GM21723 (cell line): ENCODE results near the gene ARAP1.
A peak's percentile ranks its signal among the peaks of the same experiment; 100 is the strongest.
"Not testable (repeated sequence)": the region's sequence is repeated elsewhere in the genome, so short reads cannot be mapped to it uniquely, and the experiment has no call there.

ENCODE experiments used
- ATAC-seq: cut with Tn5 transposase; IDR thresholded peaks from one replicate; pipeline ENCODE4 v1.9.1; 2021; ENCODE audit warnings: mild to moderate bottlenecking, moderate library complexity; ENCODE audit not compliant: unreplicated experiment

The ARAP1 gene

DNA sequence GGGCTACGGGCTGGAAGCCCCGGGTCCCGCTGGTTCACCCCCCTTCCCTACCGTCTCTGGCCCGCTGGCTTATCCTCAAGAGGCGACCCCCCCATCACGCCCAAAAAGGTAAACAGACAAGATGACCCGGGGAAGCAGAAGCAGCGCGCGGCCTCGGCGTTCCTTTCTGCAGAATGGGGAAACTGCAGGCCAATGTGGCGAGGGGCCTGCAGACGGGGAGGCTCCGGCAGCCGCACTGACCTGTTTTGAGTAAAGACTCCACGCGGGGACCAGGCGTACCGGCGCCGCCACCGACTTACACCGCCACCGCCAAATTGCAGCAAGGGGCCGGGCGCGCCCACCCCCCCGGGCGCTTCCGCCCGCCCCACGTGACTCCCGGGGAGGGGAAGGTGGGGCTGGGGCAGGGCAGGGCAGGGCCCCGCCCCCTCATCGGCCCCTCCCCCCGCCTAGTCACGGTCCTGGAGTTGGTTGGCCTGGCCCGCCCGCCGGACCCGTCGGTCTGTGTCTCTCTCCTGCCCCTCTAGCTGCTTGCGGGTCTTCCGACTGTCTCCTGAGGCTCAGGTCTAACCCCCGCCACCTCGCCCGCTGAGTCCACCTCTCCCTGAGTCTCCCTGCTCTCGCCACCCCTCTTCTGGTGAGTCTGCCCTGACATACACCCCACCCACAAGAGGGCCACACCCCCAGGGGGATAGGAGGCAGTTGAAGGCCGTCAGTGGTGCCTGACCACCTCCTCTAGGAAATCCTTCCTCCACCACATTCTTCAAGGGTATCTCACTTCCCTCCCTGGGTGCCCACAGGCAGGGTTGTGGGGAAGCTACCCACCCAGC, at the start of gene ARAP1:
ARAP1 (minus strand) TSS at position 321 of the 827 bp plus-strand sequence. CDS start 25,280 bp downstream, outside the sequence.
- peak; percentile 70 for ATAC-seq

DNA sequence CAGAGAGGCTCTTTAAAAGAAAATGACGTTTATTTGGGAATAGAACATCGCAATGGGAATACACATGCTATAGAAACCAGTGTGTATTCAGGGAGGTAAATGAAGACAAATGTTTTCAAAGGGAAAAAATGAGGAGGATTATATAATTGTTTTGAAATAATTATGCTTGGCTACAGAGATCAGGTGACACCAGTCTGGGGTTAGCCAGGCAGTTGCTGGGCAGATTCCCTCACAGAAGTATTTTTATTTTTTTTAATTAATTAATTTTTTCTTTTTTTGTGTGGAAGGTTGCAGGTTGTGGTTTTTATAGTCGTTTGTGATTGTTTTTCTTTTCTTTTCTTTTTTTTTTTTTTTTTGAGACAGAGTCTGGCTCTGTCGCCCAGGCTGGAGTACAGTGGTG, 47.2 kb upstream of the ARAP1 start:
- ATAC-seq = no peak

DNA sequence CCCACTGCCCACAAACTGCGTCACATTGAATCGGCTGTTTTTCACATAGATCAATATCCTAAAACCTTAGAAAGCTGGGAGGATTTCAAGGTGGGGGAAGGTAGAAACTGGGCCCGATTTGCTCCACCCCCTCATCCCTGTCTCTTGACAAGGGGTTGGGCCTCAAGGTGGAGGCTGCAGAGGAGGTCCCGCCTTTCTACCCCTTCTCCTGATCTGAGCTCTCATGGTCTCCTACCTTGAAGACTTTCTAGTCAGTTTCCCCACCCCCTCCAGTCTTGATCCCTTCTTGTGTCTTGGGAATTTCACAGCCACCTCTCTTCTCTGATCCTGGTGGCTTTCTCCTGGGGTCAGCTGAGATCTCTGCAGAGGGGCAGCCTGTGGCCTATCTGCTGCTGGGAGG, 46.2 kb upstream of the ARAP1 start:
- ATAC-seq = no peak

DNA sequence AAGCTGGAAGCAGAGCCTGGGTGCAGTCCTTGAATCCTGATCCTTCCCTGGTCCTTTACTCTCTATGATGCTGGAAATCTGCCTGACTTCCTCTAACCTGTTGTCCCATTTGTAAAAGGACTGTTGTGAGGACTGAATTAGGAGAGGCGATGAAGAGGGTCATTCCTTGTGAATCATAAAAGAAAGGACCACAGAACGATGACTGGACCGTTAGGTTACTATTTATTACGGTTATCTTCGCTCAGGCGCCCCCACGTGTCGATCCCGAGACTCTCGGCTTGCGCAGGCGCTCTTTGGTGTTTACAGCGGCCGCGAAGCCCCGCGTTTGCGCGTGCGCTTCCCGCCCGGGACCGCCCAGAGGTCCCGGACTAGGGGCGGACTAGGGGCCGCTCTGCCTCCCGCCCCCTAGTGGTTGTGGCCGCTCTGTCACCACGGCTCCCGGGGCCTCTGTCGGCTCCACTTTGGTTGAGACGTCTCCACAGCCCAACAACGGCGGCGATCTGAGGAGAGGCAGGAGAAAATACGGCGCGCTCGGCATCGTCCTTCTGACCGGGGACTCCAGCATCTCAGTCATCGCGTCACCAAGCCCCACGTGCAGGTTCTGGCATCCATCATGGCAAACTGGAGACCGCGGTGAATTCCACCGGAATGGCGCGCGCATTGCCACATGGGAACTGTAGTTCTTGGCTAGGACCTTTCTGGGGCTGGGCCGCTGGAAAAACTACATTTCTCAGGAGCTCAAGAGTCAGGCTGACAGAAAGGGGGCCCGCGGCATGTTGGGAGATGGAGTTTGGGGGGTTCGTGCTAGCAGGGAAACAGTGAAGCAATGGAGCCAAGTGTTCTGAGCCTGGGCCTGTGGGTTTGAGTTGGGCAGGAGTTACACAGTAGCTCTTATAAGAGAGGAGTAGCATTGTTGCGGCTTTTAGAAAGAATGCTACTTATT, 41.5 kb upstream of the ARAP1 start, which contains the start of gene STARD10:
STARD10 (minus strand) TSS at position 623 of the 943 bp plus-strand sequence. CDS start 12,866 bp downstream, outside the sequence.
- ATAC-seq = peak; percentile 83

DNA sequence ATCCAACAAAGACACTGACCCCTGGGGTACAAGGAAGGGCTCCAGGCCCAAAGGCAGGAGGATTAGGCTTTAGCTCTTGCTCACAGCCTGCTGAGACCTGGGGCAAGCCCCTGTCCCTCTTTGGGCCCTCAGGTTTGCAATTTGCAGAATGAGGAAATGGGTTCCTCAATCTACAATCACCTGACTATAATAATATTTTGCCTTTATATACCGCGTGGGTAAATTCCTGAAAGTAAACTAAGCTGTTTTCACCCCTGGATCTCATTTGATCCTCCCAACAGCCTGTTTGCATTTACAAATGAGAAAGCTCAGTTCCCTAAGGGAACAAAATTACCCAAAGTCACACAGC, 40.8 kb upstream of the ARAP1 start:
- ATAC-seq = no peak

DNA sequence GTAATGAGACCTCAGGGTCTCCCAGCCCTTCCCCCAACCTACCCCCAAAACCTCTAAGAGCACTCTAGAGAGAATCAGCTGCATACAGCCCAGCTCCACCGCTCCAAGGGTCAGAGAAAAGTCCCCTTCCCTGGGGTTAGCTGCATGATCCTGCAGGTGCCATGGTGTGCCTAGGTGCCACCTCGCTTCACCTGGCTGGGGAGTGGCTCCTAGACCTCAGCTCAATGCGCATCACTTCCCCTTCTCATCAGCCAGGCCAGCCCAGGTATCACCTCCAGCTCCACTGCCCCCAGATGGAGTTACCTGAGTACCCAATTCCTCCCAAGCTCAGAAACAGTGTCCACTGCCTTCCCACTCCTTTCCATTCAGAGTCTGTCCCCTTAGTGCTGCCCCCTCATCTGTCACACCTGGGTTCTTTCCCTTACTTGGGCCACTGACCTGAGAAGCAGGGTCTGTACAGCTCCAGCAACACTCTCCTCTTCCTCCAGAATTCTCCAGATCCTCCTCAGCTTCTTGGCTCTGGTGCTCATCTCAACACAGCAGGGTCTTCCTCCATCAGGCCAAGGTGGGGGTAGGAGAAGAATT, 40.3 kb upstream of the ARAP1 start:
- no peak for ATAC-seq

DNA sequence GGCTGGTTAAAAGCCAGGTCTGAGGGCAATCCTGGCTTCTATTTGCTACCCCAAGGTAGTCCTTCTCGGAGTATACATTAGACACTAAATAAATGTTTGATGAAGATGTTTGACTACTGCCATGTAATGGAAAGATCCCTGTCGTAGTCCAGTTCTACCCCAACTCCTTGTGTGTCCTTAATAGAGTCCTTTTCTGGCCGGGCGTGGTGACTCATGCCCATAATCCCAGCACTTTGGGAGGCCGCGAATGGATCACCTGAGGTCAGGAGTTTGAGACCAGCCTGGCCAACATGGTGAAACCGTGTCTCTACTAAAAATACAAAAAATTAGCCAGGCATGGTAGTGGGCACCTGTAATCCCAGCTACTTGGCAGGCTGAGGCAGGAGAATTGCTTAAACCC, 39.0 kb upstream of the ARAP1 start:
- ATAC-seq = not testable (repeated sequence)

DNA sequence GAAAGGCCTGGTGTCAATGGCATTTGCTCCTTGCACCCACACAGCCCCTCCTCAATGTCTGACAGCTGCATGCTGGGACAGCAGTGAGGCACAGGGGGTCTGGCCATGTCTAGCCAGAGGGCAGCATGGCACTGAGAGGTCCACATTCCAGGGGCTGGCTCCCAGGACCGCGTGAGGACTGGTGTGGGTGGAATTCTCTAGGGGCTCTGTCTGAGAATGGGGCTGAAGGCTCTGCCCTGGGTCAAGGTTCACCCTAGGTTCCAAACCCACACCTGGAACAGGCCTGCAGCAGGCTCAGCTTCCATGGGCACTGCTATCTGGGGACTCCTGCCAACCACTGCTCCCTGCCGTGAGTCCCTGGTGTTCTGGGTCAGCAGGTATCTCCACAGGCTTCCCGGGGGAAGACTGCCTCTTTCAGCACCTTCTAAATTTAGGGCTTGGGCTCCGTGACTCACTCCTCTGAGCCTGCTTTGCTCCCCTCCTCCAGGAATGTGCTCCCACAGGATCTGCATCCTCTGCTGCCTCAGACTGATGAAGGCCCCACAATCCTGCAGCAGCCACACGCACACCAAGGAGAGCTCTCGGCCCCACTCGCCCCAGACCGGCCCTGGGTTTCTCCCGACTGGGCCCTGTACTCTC, 37.4 kb upstream of the ARAP1 start:
- no peak for ATAC-seq

DNA sequence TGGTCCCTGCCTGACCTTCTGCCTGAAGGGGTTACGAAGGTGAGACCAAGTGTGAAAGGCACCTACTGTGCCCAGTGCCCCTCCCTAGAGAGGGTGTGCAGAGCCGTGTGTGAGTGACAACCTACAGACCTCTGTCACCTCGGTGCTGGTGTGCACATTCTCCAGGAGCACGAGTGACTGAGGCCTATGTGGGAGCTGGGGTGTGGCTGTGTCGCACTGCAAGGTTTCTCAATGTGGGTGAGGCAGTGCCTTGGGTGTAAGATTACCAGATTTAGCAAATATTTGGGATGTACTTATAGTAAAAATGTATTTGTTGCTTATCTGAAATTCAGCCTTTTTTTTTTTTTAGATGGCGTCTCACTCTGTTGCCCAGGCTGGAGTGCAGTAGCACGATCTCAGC, 36.0 kb upstream of the ARAP1 start:
- ATAC-seq = no peak

DNA sequence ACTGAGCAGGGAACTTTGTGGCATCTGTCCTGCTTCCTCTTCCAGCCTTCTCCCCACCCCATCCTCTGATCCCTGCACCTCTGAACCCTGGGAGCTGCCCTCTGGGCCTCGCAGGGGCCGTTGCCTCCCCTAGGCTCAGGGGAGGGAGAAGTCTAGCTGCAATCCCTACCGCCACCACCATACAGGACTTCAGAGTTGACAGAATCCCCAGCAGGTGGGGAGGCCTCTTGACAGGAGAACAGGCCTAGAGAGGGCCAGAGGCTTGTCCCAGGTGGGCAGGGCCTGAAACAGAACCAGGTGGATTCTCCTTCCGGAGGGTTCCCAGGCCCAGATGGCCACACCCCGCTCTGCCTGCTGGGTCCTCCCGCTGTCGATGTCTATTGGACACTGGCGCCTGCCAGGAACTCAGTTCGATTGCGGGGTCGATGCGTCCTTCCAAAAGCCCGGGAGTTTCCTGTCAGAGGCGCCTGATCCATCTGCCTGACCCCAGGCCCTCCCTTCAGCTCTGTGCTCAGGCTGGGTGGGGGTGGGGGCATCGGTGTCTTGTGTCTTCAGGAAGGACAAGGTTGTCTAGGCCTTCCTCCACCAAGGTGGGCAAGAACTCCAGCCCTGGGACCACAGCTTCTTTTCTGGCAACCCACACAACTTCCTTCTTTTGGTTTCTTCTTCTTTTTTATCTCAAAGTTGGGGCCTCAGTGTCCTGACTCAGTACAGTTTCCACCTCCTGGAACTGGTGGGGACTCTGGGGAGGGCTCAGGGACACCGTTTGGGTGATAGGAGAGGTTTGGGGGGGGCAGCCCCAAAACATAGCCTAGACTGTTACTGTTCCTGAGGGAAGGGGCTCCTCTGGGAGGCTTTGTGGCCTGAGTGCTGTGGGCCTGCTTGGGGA, 35.3 kb upstream of the ARAP1 start:
- peak; percentile 52 for ATAC-seq

DNA sequence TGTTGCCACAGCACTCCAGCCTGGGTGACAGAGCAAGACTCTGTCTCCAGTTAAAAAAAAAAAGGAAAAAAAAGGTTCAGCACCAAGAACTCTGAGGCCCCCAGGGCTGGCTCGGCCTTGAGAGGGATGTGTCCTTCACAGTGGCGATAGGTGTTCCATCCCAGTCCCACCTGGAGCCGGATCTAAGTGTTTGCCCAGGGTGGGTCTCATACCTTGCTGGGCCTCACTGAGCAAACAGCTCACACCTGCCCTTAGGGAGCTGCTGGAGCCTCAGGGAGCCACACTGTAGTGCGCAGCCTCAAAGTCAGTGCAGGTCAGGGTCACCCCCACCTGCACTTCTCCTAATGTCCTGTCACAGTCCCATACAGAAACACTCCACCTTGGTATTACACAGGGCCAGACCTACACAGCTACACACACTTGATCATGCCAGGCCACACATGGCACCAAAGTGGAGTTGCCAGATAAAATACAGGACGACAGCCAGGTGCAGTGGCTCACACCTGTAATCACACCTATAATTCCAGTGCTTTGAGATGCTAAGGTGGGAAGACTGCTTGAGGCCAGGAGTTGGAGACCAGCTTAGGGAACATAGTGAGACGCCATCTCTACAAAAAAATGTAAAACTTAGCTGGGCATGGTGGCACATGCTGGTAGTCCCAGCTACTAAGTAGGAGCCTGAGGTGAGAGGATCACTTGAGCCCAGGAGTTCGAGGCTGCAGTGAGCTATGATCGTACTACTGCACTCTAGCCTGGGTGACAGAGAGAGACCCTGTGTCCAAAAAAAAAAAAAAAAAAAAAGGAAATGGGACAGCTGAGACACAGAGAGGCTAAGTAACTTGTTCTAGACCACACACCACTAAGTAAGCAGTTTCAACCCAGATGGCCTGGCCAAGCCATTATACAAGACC, 34.4 kb upstream of the ARAP1 start:
- ATAC-seq = no peak

DNA sequence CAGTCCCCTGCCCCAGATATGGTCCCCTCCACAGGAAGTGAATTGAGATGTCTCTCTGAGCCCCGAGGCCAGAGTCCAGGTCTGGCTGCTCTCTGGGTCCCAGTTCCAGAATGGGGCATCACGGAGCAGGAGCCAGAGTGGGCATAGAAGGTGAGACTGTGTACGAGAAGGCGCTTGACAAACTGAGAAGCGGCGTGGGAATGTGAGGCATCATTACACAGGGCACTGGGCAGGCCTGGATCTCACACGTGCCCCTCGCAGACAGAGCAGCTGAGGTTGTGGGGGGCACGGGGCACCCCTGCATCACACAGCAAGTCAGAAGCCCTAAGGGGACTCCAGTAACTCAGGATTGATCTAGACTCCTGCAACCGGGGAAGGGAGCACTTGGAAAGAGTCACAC, 32.5 kb upstream of the ARAP1 start:
- no peak for ATAC-seq

DNA sequence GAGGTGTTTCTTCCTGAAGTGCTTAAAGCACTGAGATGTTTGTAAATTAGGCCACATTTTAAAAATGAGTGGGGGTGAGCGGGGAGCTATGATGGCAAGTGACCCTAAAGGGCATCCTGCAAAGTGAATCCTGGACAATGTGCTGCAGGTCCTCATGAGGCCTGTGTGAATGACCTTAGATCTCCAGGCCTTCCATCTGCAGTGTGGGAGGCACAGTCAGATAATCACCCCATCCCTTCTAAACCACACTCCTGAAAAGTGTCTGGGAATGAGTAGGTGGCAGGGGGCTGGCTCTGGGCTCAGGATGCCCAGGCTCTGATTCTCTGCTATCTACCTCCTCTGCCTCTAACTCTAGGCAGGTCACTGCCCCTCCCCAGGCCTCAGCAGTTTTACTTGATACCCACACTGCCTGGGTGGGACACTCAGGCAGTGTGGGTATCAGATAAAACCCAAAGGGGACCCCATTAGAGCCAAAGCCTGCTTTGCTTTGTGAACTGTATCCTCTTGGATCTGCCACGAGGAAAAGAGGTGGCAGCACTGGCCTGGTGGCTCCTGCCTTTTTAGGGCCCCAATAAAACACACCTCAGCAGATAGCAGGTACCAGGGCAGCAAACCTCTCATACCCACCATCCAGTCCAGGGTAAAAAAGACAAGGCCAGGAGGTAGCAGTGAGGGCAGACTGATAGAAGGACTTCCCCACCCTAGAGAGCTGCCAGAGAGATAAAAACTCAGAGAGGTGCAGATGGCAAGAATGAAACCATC, 31.1 kb upstream of the ARAP1 start:
- no peak for ATAC-seq

DNA sequence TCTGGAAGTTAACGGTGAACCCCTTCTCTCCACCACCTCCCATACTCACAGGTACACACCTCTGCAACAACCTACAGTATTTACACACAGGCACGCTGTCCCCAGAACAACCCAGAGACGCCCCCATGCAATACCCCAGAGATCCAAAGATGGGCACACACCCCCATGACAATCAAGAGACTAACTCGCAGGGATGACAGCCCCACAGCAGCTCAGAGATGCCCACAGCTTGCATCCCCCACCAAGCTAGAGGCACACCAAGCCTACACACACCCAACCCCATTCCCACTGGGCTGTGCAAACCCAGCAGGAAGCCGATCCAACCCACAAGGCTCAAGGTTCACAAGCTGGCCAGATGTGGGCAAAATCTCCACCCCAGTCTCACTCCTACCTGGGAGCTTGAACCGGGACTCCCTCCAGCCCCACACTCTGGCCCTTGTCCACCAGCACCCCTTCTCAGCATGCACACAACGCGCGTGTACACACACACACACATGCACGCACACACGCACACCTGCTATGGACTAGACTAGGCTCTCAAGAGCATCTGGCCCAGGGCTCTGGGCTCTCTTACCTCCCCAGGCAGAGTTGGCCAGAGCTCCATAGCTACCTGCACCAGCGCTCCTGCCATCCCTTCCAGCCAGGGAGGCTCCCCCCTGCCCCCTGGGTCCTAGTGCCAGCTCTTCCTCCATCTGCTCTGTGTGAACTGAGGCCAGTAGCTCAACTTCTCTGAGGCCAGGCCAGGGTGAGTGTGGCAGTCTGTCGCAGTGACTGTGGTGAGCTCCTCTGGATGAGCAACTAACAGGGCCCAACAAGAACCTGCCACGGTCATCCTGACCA, 30.1 kb upstream of the ARAP1 start:
- ATAC-seq = peak; percentile 16

DNA sequence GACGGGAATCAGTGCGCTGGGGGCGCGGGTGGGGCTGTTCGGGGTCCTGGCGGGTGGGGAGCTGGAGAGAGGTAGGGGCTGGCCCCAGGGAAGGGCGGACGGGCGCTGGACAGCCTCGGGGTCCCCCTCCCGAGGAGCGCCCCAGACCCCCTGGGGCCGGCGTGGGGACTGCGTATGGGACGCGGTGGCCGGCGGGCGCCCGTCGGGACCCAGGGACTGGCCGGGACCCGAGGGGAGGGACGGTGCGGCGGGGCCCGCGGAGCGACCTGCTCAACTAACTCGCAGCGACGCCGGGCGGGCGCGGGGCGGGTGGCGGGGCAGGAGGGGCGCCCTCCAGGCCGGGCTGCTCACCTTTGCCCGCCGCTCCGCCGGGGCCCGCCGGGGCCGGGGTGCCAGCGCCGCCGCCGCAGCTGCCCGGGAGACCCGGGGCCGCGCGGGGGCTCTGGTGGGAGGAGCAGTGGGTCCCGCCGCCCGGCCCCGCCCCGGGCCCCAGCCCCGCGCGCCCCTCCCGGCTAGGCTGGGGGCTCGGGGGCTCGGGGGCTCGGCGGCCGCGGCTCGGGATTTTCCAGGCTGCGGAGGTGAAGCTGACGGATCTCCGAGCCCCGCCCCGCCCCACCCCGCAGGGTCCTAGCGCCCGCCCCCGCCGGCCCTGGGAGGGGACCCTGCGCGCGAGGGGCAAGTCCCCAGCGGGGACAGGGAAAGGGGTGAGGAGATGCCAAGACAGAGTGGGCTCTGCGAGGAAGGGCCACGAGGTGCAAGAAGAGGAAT, 29.3 kb upstream of the ARAP1 start:
- ATAC-seq = peak; percentile 57

DNA sequence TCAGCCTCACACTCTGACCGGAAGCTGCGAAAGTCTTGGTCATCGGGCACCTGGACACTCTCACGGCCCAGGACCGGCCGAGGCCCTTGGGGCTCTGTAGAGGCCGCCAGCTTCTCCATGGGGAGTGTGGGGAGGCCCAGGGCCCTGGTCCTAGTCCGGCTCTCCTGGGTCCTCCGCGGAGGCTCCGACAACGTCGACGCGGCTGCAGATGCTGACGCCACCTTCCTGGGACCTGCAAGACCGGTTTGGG, 28.8 kb upstream of the ARAP1 start:
- no peak for ATAC-seq
